ENCODE data around the gene SPP2. TPM values are rescaled to one million over a fixed set of nuclear protein-coding genes. Genes with fewer than 3 reads are reported as not detected.

Gene SPP2
- total RNA-seq, 4 donors from 2014 or later, result 0.60 TPM; not detected in 3

- no peak overlapping the region for H3K4me3 ChIP-seq
- ATAC-seq, result no peak
- no peaks in the 10 kb centered on the region for H3K27me3 ChIP-seq
- in situ Hi-C loops (cut with MboI; ENCODE audit: low sequenced_read_pairs in 4 of 4), result no loop called here
- DNase-seq, result no peak
- H3K27ac ChIP-seq, result no peak overlapping the region
- no peaks in the 10 kb centered on the region for H3K4me1 ChIP-seq
- H3K9me3 ChIP-seq, result no peaks in the 10 kb centered on the region
- no peaks in the 10 kb centered on the region for H3K36me3 ChIP-seq
- TF ChIP-seq POLR2A (IDR thresholded peaks at IDR 0.05), result no peak
- TF ChIP-seq, protein P1, sequence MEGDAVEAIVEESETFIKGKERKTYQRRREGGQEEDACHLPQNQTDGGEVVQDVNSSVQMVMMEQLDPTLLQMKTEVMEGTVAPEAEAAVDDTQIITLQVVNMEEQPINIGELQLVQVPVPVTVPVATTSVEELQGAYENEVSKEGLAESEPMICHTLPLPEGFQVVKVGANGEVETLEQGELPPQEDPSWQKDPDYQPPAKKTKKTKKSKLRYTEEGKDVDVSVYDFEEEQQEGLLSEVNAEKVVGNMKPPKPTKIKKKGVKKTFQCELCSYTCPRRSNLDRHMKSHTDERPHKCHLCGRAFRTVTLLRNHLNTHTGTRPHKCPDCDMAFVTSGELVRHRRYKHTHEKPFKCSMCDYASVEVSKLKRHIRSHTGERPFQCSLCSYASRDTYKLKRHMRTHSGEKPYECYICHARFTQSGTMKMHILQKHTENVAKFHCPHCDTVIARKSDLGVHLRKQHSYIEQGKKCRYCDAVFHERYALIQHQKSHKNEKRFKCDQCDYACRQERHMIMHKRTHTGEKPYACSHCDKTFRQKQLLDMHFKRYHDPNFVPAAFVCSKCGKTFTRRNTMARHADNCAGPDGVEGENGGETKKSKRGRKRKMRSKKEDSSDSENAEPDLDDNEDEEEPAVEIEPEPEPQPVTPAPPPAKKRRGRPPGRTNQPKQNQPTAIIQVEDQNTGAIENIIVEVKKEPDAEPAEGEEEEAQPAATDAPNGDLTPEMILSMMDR (IDR thresholded peaks at IDR 0.05 in 4 of 5, conservative IDR thresholded peaks at IDR 0.05 in 1 of 5), result no peak
- intact Hi-C loops (cut with DNase I; ENCODE audit: low total_unique reads), result no loop called here
These were observed 24.4 kb downstream of the SPP2 start for GRCh38 chr2:234074751-234075517.

- in situ Hi-C loops (cut with MboI; ENCODE audit: low sequenced_read_pairs in 4 of 4) (no loop called here), intact Hi-C loops (cut with DNase I; ENCODE audit: low total_unique reads) (no loop called here)
- DNase-seq (no peak), ATAC-seq (no peak)
- no peak for TF ChIP-seq POLR2A (IDR thresholded peaks at IDR 0.05)
- TF ChIP-seq, protein P1 (IDR thresholded peaks at IDR 0.05 in 4 of 5, conservative IDR thresholded peaks at IDR 0.05 in 1 of 5), result no peak
- Histone ChIP-seq H3K9me3 (no peaks in the 10 kb centered on the region), H3K27ac (no peak overlapping the region), H3K4me1 (no peaks in the 10 kb centered on the region), H3K4me3 (no peak overlapping the region), H3K36me3 (no peaks in the 10 kb centered on the region), H3K27me3 (no peaks in the 10 kb centered on the region)
These were observed 25.0 kb downstream of the SPP2 start for GRCh38 chr2:234075518-234075915.

- TF ChIP-seq POLR2A (IDR thresholded peaks at IDR 0.05), result no peak
- TF ChIP-seq, protein P1 (IDR thresholded peaks at IDR 0.05 in 4 of 5, conservative IDR thresholded peaks at IDR 0.05 in 1 of 5), result no peak
- H3K36me3 ChIP-seq, result no peaks in the 10 kb centered on the region
- intact Hi-C loops (cut with DNase I; ENCODE audit: low total_unique reads) (no loop called here), in situ Hi-C loops (cut with MboI; ENCODE audit: low sequenced_read_pairs in 4 of 4) (no loop called here)
- H3K4me3 ChIP-seq, result no peak overlapping the region
- ATAC-seq (no peak), DNase-seq (no peak)
- no peaks in the 10 kb centered on the region for H3K27me3 ChIP-seq
- no peaks in the 10 kb centered on the region for H3K4me1 ChIP-seq
- H3K27ac ChIP-seq, result no peak overlapping the region
- H3K9me3 ChIP-seq, result no peaks in the 10 kb centered on the region
These were observed 25.4 kb downstream of the SPP2 start for GRCh38 chr2:234075947-234076346.

DNA sequence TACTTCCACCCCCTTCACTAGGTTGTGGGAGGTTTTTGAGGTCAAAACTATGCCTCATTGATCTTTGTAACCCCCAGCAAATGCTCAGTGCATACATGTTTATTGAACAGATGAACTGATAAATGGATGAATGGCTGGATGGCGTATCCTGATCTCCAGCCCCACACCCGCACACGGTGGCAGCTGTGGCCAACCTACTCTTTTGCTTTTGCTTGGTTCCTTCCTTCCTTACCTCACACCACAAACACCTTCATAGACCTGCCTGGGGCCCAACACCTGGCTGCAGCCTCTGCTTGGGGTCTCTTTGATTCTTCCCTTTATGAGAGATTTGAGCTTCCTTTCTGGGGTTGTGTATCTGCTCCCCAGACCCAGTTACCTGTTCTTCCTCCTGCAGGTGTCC, 25.9 kb downstream of the SPP2 start:
- ATAC-seq (no peak), DNase-seq (no peak)
- in situ Hi-C loops (cut with MboI; ENCODE audit: low sequenced_read_pairs in 4 of 4), result no loop called here
- TF ChIP-seq, protein P1 (IDR thresholded peaks at IDR 0.05 in 4 of 5, conservative IDR thresholded peaks at IDR 0.05 in 1 of 5), result no peak
- TF ChIP-seq POLR2A (IDR thresholded peaks at IDR 0.05), result no peak
- no peaks in the 10 kb centered on the region for H3K4me1 ChIP-seq
- no peaks in the 10 kb centered on the region for H3K9me3 ChIP-seq
- H3K36me3 ChIP-seq, result no peaks in the 10 kb centered on the region
- intact Hi-C loops (cut with DNase I; ENCODE audit: low total_unique reads), result no loop called here
- H3K27ac ChIP-seq, result no peak overlapping the region
- H3K4me3 ChIP-seq, result no peak overlapping the region
- no peaks in the 10 kb centered on the region for H3K27me3 ChIP-seq

- Histone ChIP-seq H3K27ac (no peak overlapping the region), H3K9me3 (no peaks in the 10 kb centered on the region), H3K36me3 (no peaks in the 10 kb centered on the region), H3K4me1 (no peaks in the 10 kb centered on the region), H3K27me3 (no peaks in the 10 kb centered on the region), H3K4me3 (no peak overlapping the region)
- intact Hi-C loops (cut with DNase I; ENCODE audit: low total_unique reads), result no loop called here
- ATAC-seq (no peak), DNase-seq (no peak)
- TF ChIP-seq, protein P1 (IDR thresholded peaks at IDR 0.05 in 4 of 5, conservative IDR thresholded peaks at IDR 0.05 in 1 of 5), result no peak
- TF ChIP-seq POLR2A (IDR thresholded peaks at IDR 0.05), result no peak
- in situ Hi-C loops (cut with MboI; ENCODE audit: low sequenced_read_pairs in 4 of 4), result no loop called here
These were observed 27.6 kb downstream of the SPP2 start for GRCh38 chr2:234078129-234078528.
